Stimulated activated CD4-positive, alpha-beta T cell treated with anti-CD3 and anti-CD28 coated beads, Interleukin-1b, Interleukin-23, amount 100 ng/mL, for 1 hour (primary cell): Measurements from ENCODE around the gene WFDC10A.
"Not testable (repeated sequence)": the region's sequence is repeated elsewhere in the genome, so short reads cannot be mapped to it uniquely, and the experiment has no call there.

ENCODE experiments used
- DNase-seq, 2 donors: peaks; one replicate each; pipeline ENCODE4 v3.0.0-alpha.2; 2020; ENCODE audit warnings: low read depth in 2 of 2

WFDC10A gene

GRCh38 chr20:45647441-45648050, 18.0 kb downstream of the WFDC10A start:
- no peak for DNase-seq

GRCh38 chr20:45649312-45649863, 19.8 kb downstream of the WFDC10A start:
- no peak for DNase-seq

- DNase-seq = not testable (repeated sequence)
Measured at GRCh38 chr20:45651726-45652125, 22.2 kb downstream of the WFDC10A start.

GRCh38 chr20:45657038-45657437, 27.5 kb downstream of the WFDC10A start:
- not testable (repeated sequence) for DNase-seq

- no peak for DNase-seq
Measured at GRCh38 chr20:45670139-45670538, 40.6 kb downstream of the WFDC10A start, which contains the start of gene WFDC11. TSS of gene WFDC11 (minus strand) at chr20:45670239. CDS start at chr20:45650600, 19,639 bp downstream.

GRCh38 chr20:45672765-45673164, 43.2 kb downstream of the WFDC10A start:
- DNase-seq = no peak

- DNase-seq = no peak
Measured at GRCh38 chr20:45679650-45680049, 50.1 kb downstream of the WFDC10A start.
